AG04449 (cell line): ENCODE data around the gene ADA.
A peak's percentile ranks its signal among the peaks of the same experiment; 100 is the strongest.

ENCODE experiments used
- CTCF ChIA-PET: fragments of 350-600 bp; formaldehyde crosslinking; extraction: SDS; loops from one replicate; lab custom pipeline; 2021; ENCODE audit warnings: antibody characterized with exemption; lab: Yijun Ruan, JAX
- POLR2A ChIA-PET: fragments of 400-600, 350-600 bp; formaldehyde crosslinking; extraction: SDS; loops from one replicate; lab custom pipeline; 2020; ENCODE audit warnings: antibody characterized with exemption, inconsistent platforms; lab: Yijun Ruan, JAX
- DNase-seq: peaks from one replicate; pipeline ENCODE4 v3.0.0-alpha.2; 2010; ENCODE audit warnings: low read depth, low spot score
- H3K4me3 ChIP-seq: 2 replicates; pipeline ENCODE4 v1.5.1; 2011; ENCODE audit warnings: low read depth, mild to moderate bottlenecking, control low read depth, low read length
- CTCF ChIP-seq: IDR thresholded peaks from one replicate; pipeline ENCODE4 v1.5.1; 2011; ENCODE audit warnings: mild to moderate bottlenecking, moderate library complexity, low read length, control low read depth, inconsistent platforms; ENCODE audit not compliant: insufficient read depth; ENCODE audit errors: missing control alignments

ADA gene

GRCh38 chr20:44583157-44583556, 68.3 kb downstream of the ADA start:
- no peak for DNase-seq
- CTCF ChIA-PET: interaction anchor here (1.0 to 1.5 kb wide), 5 partner anchors 10 to 199 kb away, joined by 3 to 5 read pairs (median 4); no protein-coding TSS in a partner anchor
- H3K4me3 ChIP-seq: peak overlapping the region; percentile 60
- POLR2A ChIA-PET: interaction anchor here (1.4 kb wide), 1 partner anchor 10 kb away, joined by 7 read pairs; no protein-coding TSS in a partner anchor
- TF ChIP-seq CTCF: no peak

DNA sequence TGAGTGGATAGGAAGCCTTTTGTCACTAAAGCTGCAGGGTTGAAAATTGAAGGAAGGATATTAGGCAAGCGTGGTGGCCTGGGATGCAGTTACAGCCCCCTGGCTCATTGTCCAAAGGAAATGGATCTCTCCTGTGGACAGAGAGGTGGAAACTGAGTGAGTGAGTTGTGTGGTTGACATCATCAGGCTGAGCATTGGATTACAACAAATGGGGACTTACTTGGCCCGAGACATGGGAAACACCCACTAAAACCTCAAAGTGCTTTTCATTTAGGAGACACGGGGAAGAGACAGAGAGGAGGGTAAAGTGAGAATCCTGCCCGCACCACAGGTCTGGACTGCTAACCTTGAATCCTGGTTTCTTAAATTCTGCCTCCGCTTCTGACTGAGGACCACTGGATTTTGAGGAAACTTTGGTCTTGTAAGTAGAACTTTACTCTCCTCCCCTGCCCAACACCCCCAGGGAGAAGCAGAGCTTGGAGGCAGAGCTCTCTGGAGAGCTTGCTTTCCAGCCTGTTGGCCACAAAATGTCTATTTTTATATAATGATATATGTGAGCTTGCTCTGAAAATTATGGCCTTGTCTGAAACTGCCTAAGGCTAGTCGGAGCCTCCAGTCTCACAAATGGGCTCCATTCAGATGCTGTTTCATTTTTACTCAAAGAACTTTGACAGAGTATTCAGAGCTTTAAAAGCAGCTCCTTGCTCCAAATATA, 69.0 kb downstream of the ADA start, which contains the start of gene PKIG:
Gene PKIG, plus strand, starts transcription at position 269 of the 715 bp plus-strand sequence. CDS start 31,978 bp downstream, outside the sequence.
- no peak for TF ChIP-seq CTCF
- H3K4me3 ChIP-seq: peak within 1 kb of the TSS; percentile 60
- DNase-seq: peak; percentile 29
- ChIA-PET CTCF (interaction anchor here (1.0 to 1.5 kb wide), 5 partner anchors 9 to 198 kb away, joined by 3 to 5 read pairs (median 4); no protein-coding TSS in a partner anchor), POLR2A (interaction anchor here (1.4 kb wide), 1 partner anchor 9 kb away, joined by 7 read pairs; no protein-coding TSS in a partner anchor)

GRCh38 chr20:44581515-44581914, 70.0 kb downstream of the ADA start:
- TF ChIP-seq CTCF: no peak
- no peak for DNase-seq
- POLR2A ChIA-PET: no interaction called here
- no peak overlapping the region for H3K4me3 ChIP-seq
- CTCF ChIA-PET: interaction anchor here (0.9 kb wide), 1 partner anchor 58 kb away, joined by 3 read pairs; no protein-coding TSS in a partner anchor

DNA sequence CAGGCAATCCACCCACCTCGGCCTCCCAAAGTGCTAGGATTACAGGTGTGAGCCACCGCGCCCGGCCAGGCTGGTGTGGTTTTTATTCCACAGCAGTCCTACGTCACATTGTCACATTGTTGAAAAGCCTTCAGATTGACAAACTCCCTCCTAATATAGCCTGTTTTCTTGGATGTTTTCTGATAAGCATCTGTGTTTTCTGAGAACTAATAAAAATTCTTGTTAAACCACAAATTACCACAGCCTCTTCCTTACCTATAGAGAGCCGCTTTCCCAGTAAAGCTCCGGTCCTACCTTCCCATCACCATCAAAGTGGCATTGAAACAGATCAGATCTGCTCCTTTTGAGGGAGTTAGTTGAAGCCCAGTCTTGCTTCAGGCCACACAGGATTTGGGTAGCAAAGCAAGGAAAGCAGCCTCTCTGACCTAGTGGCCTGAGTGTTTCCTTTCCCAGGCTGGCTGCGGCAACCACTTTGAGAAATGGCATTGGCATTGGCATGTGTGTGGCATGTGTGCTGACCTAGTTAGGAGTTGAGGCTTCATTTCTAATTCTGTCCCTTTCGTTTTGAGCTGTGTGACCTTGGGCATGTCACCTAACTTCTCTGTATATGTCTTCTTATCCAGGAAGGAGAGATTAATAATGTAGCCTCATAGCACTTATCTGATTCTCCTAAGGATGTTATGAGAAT, 70.8 kb downstream of the ADA start:
- DNase-seq: no peak
- ChIA-PET POLR2A (no interaction called here), CTCF (interaction anchor here (1.0 kb wide), 1 partner anchor 28 kb away, joined by 3 read pairs; no protein-coding TSS in a partner anchor)
- no peak for TF ChIP-seq CTCF
- H3K4me3 ChIP-seq: no peak overlapping the region

DNA sequence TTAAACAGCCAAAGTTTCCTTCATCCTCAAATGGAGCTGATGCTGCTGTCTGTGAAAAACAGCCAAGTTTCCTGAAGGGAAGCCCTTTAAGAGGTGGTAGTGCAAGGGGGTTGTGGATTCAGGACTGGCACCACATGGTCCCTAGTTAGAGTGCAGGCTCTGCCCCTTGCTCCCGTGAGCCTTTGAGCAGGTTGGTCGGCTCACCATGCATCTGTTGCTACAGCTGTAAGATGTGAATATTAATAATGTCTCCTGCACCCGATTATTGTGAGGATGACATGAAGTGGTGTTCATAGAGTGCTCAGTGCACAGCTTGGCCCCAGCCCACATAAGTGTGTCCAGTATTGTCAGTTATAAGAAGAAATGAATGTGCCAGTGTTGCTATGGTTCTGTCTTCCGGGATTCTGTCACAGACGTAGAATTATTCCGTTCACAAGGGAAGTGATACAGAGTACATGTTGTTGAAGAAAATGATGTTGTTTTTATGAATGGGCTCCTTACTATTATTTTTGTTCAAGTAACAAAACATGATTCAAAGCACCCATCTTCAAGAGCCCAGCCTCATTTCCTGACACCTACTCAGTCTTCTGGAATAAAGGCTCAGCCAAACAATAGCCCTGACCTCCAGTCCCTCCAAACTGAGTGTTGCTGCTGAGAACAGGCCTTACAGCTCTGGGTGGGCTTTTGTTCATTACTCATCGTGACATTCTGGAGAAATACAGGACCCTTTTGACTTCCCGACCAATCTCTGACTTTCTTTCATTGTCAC, 72.0 kb downstream of the ADA start:
- no peak overlapping the region for H3K4me3 ChIP-seq
- DNase-seq: no peak
- POLR2A ChIA-PET: no interaction called here
- TF ChIP-seq CTCF: no peak
- CTCF ChIA-PET: interaction anchor here (1.0 to 1.7 kb wide), 3 partner anchors 24 to 30 kb away, joined by 3 to 5 read pairs (median 5); no protein-coding TSS in a partner anchor
